PC-9 (cell line): Measurements from ENCODE around the gene ARHGEF7. TPM values are rescaled to one million over a fixed set of nuclear protein-coding genes. Genes with fewer than 3 reads are reported as not detected.

Source experiments
- BruUV-seq: library from RNA; stranded (reverse); fragments of 400-500 nt; replicated peaks from 2 replicates; lab custom pipeline; 2021; lab: Mats Ljungman, UMichigan
- CTCF ChIA-PET: fragments of 300-600 bp; sonication (Branson Sonifier 250); formaldehyde crosslinking; loops from one replicate; lab custom pipeline; 2022; ENCODE audit warnings: antibody characterized with exemption; lab: Charles Lee
- POLR2A ChIA-PET: fragments of 300-600 bp; sonication (Branson Sonifier 250); formaldehyde crosslinking; loops from one replicate; lab custom pipeline; 2022; ENCODE audit warnings: antibody characterized with exemption; ENCODE audit not compliant: unreplicated experiment; lab: Charles Lee
- DNase-seq, 2 experiments: peaks; one replicate each; pipeline versions ENCODE4 v3.0.0 to v3.0.0-alpha.2; 2015 to 2022; ENCODE audit warnings: mixed read lengths in 1 of 2
- H2AFZ ChIP-seq: fragments of 200-600 bp; sonication (generic); 2 replicates; pipeline ENCODE4 v1.8.1; 2017; ENCODE audit warnings: antibody characterized with exemption
- H3F3A ChIP-seq: fragments of 200-600 bp; sonication (generic); 2 replicates; pipeline ENCODE4 v1.8.1; 2017; ENCODE audit warnings: antibody characterized with exemption, mild to moderate bottlenecking, low read depth; ENCODE audit not compliant: insufficient read depth
- H3K27ac ChIP-seq: fragments of 200-600 bp; sonication (generic); 2 replicates; pipeline ENCODE4 v1.6.1; 2016; ENCODE audit warnings: mixed run types
- H3K27me3 ChIP-seq: fragments of 200-600 bp; sonication (generic); 2 replicates; pipeline ENCODE4 v1.6.1; 2016; ENCODE audit warnings: low read depth, mixed run types; ENCODE audit not compliant: insufficient read depth
- H3K36me3 ChIP-seq: fragments of 200-600 bp; sonication (generic); 2 replicates; pipeline ENCODE4 v1.6.1; 2016; ENCODE audit warnings: low read depth, mixed run types
- H3K4me1 ChIP-seq: fragments of 200-600 bp; sonication (generic); replicated peaks from 2 replicates; pipeline ENCODE4 v1.6.1; 2016; ENCODE audit warnings: mixed run types; ENCODE audit not compliant: insufficient read depth
- H3K4me2 ChIP-seq: fragments of 200-600 bp; sonication (generic); 2 replicates; pipeline ENCODE4 v1.6.1; 2017; ENCODE audit warnings: mixed run types
- H3K4me3 ChIP-seq: fragments of 200-600 bp; sonication (generic); 2 replicates; pipeline ENCODE4 v1.6.1; 2016; ENCODE audit warnings: mixed run types
- H3K79me2 ChIP-seq: fragments of 200-600 bp; sonication (generic); 2 replicates; pipeline ENCODE4 v1.6.1; 2017; ENCODE audit warnings: low read depth, mixed run types
- H3K9me2 ChIP-seq: fragments of 200-600 bp; sonication (generic); 2 replicates; pipeline ENCODE4 v1.8.1; 2017; ENCODE audit warnings: mild to moderate bottlenecking; ENCODE audit not compliant: insufficient read depth
- H3K9me3 ChIP-seq: fragments of 200-600 bp; sonication (generic); 2 replicates; pipeline ENCODE4 v1.8.1; 2016; ENCODE audit warnings: low read depth; ENCODE audit not compliant: insufficient read depth
- H4K20me1 ChIP-seq: fragments of 200-600 bp; sonication (generic); 2 replicates; pipeline ENCODE4 v1.8.1; 2017; ENCODE audit not compliant: insufficient read depth
- EZH2 ChIP-seq: fragments of 200-600 bp; sonication (generic); IDR thresholded peaks from 2 replicates; pipeline ENCODE4 v1.8.0; 2017; ENCODE audit warnings: antibody characterized with exemption, low read depth
- intact Hi-C: fragments of 100-400 bp; cut with micrococcal nuclease; formaldehyde crosslinking; loops from one replicate; pipeline ENCODE4 v1.10.0; 2022; ENCODE audit not compliant: unreplicated experiment
- total RNA-seq: library from RNA; stranded (reverse); gene quantifications from 2 replicates; pipeline ENCODE4 v1.2.3, GENCODE V29; 2021
- TF ChIP-seq, protein P1 (sequence below): fragments of 200-600 bp; sonication (generic); conservative IDR thresholded peaks from 2 replicates; pipeline ENCODE4 v1.6.1; 2017; ENCODE audit warnings: mixed run types, antibody characterized with exemption, mild to moderate bottlenecking, moderate library complexity

The ARHGEF7 gene
- total RNA-seq, 1 experiment from 2014 or later = 37.0 TPM

DNA sequence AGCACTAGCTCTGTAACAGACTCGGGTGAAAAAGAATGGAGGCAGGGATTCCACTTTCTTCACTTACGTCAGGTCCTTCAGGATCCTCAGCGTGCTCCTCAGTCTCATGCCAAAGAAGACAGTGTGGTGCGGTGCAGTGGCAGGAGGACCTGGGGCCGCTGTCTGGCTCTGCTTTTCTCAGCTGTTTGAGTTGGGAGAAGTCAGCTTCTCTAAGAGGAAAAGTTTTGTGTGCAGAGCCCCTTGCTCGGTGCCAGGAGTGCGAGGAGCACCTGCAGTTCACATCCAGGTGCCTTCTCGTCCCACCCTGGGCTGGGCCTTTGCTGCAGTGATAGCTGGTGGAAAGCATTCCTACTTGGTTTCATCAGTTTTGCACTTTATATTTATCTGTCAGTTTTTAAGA, 127.5 kb downstream of the ARHGEF7 start:
- Histone ChIP-seq H4K20me1 (0 out of 2 replicates have a peak, but pooled peaks cover 9% of the 10 kb centered on the region), H3K9me2 (no peaks in the 10 kb centered on the region), H2AFZ (no peak overlapping the region), H3K27me3 (no peaks in the 10 kb centered on the region), H3K9me3 (no peaks in the 10 kb centered on the region), H3K4me3 (no peak overlapping the region), H3K27ac (no peak overlapping the region), H3F3A (no peaks in the 10 kb centered on the region), H3K4me1 (no peaks in the 10 kb centered on the region), H3K4me2 (no peak overlapping the region), H3K79me2 (no peaks in the 10 kb centered on the region), H3K36me3 (peaks cover 5% of the 10 kb centered on the region; the same call in 1 of the 2 replicates)
- no TSS peak for BruUV-seq
- POLR2A ChIA-PET = no interaction called here
- CTCF ChIA-PET = no interaction called here
- intact Hi-C loops = no loop called here
- TF ChIP-seq EZH2 = no peak
- TF ChIP-seq, protein P1, sequence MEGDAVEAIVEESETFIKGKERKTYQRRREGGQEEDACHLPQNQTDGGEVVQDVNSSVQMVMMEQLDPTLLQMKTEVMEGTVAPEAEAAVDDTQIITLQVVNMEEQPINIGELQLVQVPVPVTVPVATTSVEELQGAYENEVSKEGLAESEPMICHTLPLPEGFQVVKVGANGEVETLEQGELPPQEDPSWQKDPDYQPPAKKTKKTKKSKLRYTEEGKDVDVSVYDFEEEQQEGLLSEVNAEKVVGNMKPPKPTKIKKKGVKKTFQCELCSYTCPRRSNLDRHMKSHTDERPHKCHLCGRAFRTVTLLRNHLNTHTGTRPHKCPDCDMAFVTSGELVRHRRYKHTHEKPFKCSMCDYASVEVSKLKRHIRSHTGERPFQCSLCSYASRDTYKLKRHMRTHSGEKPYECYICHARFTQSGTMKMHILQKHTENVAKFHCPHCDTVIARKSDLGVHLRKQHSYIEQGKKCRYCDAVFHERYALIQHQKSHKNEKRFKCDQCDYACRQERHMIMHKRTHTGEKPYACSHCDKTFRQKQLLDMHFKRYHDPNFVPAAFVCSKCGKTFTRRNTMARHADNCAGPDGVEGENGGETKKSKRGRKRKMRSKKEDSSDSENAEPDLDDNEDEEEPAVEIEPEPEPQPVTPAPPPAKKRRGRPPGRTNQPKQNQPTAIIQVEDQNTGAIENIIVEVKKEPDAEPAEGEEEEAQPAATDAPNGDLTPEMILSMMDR = no peak
- DNase-seq = no peak

DNA sequence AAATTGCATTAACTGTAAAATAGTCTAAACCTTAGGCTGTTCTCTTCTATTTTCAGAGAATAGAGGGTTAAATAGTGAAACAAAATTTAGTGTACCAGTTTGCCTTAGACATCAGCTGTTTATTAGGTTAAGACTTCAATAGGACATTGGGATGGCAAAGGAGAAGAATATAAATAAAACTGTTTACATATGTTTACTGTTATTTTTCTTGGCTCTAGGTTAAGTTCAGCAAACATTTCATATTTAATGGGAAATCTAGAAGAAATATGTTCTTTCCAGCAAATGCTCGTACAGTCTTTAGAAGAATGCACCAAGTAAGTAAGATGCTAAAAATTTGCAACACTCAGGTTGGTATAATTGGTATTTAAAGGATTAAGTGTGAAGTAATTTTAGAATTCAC, 128.9 kb downstream of the ARHGEF7 start:
- peaks cover 5% of the 10 kb centered on the region; the same call in 1 of the 2 replicates for H3K36me3 ChIP-seq
- no peaks in the 10 kb centered on the region for H3F3A ChIP-seq
- H3K4me2 ChIP-seq = no peak overlapping the region
- H3K79me2 ChIP-seq = no peaks in the 10 kb centered on the region
- H3K4me1 ChIP-seq = no peaks in the 10 kb centered on the region
- no peak for TF ChIP-seq EZH2
- TF ChIP-seq, protein P1 = no peak
- no TSS peak for BruUV-seq
- no peaks in the 10 kb centered on the region for H3K9me3 ChIP-seq
- DNase-seq = no peak
- H3K9me2 ChIP-seq = no peaks in the 10 kb centered on the region
- no peaks in the 10 kb centered on the region for H3K27me3 ChIP-seq
- no peak overlapping the region for H2AFZ ChIP-seq
- no peak overlapping the region for H3K27ac ChIP-seq
- CTCF ChIA-PET = no interaction called here
- H3K4me3 ChIP-seq = no peak overlapping the region
- H4K20me1 ChIP-seq = 0 out of 2 replicates have a peak, but pooled peaks cover 9% of the 10 kb centered on the region
- intact Hi-C loops = no loop called here
- POLR2A ChIA-PET = no interaction called here

DNA sequence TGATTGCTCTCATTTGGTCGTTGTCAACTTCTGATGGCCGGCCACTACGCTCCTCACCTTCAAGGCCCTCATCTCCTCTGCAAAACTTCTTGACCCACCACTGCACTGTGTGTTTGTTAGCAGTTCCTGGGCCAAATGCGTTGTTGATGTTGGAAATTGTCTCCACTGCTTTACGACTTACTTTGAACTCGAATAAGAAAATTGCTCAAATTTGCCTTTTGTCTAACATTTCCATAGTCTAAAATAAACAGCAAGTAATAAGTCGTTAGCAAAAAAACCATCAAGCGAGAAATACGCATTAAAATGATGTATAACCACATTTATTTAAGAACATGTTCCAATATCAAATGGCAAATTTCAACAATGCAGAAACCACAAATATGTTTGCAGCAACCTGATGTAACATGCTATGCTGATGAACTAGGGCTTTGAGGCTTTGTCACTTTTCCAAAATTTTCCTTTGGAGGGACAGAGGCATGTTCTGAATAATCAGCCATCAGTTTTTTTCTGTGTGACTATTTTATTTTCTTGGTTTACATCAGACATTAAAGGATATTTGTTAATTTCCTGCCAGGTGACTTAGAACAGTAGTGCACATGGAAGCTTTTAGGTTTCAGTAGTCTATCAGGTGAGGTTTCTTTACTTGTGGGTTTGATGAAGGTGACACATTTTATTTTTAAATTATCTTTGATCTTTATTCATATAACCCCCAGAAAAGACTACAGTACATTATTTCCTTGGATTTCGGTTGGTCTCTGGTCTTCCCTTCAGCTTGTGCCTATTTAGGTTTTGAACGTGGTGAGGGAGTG, 130.7 kb downstream of the ARHGEF7 start:
- Histone ChIP-seq H3F3A (no peaks in the 10 kb centered on the region), H3K36me3 (peaks cover 5% of the 10 kb centered on the region; the same call in 1 of the 2 replicates), H3K4me3 (no peak overlapping the region), H3K4me1 (no peaks in the 10 kb centered on the region), H3K27ac (no peak overlapping the region), H3K27me3 (no peaks in the 10 kb centered on the region), H3K79me2 (no peaks in the 10 kb centered on the region), H3K9me2 (no peaks in the 10 kb centered on the region), H4K20me1 (0 out of 2 replicates have a peak, but pooled peaks cover 7% of the 10 kb centered on the region), H3K4me2 (no peak overlapping the region), H2AFZ (no peak overlapping the region), H3K9me3 (no peaks in the 10 kb centered on the region)
- intact Hi-C loops = no loop called here
- BruUV-seq = no TSS peak
- ChIA-PET POLR2A (no interaction called here), CTCF (no interaction called here)
- TF ChIP-seq EZH2 = no peak
- TF ChIP-seq, protein P1 = no peak
- no peak for DNase-seq
